GM10847 (cell line): ENCODE data around the gene TFEB.

ENCODE experiments used
- POLR2A ChIP-seq: IDR thresholded peaks from 2 replicates; pipeline ENCODE4 v1.6.1; 2011; ENCODE audit not compliant: insufficient read length; ENCODE audit errors: extremely low read depth

TFEB gene

GRCh38 chr6:41674231-41675000, 61.0 kb downstream of the TFEB start:
- TF ChIP-seq POLR2A = no peak

DNA sequence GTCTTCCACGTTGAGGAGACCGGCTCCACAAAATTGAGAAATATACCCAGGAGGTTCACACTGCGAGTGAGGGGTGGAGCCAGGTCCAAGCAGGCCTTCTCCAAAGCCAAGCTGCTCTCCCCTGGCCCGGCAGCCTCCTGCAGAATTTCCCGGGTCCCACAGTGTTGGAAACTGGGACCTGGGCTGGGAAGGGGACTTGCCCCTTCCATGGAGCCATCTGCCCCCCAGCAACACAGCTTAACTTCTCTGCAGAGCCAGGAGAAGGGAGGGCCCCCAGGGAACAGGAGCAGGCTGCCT, 61.8 kb downstream of the TFEB start:
- no peak for TF ChIP-seq POLR2A

- TF ChIP-seq POLR2A = no peak
These were observed 62.3 kb downstream of the TFEB start for GRCh38 chr6:41672816-41673703.

- TF ChIP-seq POLR2A = no peak
These were observed 63.4 kb downstream of the TFEB start for GRCh38 chr6:41672016-41672415.

GRCh38 chr6:41671376-41671775, 64.0 kb downstream of the TFEB start:
- no peak for TF ChIP-seq POLR2A

DNA sequence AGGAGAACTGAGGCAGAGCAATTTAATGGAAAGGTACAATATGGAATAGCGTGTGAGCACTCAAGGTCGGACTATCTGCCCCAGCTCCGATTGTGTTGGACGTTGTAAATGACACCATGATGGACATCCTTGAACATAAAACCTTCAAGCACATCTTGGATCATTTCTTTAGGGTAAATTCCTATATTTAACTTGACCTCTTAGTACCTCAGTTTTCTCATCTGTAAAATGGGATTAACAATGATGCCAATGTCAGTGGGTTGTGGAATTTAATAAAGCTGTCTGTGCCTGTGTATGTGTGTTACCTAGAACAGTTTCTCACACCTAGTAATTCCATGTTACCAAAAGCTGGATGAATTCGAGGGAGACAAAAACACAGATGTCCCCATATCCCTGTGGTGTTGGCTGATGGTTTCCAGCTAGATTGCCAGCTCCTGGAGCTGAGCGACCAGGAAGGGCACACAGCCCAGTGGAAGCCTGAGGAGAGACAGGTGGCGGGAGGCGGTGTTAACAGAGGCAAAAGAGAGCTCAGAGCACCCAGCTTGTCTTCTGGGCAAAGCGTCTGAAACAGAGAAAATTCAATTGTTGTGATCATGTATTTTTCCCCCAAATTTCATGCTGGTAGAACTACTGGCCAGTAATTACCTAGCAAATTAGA, 64.6 kb downstream of the TFEB start:
- no peak for TF ChIP-seq POLR2A

DNA sequence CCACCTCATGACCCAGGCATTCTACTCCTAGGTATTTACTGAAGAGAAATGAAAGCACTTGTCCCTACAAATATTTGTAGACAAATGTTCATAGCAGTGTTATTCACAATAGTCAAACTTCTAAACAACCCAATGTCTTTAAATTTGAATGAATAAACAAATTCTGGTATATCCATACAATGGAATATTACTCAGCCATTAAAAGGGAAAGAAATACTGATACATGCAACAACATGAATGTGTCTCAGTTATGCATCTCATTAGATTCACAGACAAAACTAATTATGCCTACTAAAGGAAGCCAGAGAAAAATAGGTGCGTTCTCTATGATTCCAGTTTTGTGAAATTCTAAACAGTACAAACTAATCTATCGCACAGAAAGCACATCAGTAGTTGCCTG, 66.4 kb downstream of the TFEB start:
- TF ChIP-seq POLR2A = no peak

DNA sequence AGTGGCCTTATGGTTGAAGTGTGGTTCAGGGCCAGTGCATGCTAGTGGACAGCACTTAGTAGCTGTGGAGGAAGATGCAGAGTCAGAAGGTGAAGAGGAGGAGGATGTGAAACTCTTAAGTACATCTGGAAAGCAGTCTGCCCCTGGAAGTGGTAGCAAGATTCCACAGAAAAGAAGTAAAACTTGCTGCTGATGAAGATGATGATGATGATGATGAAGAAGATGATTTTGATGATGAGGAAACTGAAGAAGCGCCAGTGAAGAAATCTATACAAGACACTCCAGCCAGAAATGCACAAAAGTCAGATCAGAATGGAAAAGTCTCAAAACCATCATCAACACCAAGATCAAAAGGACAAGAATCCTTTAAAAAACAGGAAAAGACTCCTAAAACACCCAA, 68.2 kb downstream of the TFEB start:
- TF ChIP-seq POLR2A = no peak

- no peak for TF ChIP-seq POLR2A
These were observed 71.1 kb downstream of the TFEB start for GRCh38 chr6:41664271-41664670.

GRCh38 chr6:41663568-41663967, 71.8 kb downstream of the TFEB start:
- TF ChIP-seq POLR2A = no peak

DNA sequence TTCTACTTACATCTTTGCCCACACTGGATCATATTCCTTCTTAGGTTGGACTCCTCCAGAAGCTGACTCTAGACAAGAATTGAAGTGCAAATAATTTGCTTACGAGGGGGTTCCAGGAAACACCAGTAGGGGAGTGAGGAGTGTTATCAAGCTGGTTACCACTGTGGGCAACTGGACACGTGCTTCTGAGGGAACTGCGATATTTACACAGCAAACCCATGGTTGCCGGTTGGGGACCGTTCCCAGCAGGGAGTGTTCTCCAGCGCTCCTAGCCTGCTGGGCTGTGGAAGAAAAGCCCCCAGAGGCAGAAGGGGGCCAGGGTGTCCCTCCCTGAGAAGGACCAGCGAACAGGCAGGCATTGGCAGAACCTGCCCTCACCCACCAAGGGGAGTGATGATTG, 75.5 kb downstream of the TFEB start:
- TF ChIP-seq POLR2A = no peak

DNA sequence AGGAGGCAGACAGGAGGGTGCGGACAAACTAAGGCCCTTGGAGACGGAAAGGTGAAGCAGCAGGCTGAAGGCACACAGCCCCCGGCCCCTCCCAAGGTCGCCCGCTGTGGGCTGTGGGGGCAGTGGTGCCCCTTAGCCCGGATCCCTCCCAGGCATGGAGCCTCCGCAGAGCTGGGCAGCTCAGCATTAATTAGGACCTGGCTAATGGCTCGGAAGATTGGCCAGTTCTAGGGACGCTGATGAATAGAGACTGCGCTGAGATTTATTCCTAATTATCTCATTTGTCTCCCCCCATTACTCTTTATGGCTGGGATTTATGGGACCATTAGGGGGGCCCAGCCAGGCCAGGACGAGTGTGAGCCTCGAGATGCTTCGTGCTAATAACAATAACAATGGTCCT, 76.8 kb downstream of the TFEB start:
- TF ChIP-seq POLR2A = no peak

- TF ChIP-seq POLR2A = no peak
These were observed 78.0 kb downstream of the TFEB start for GRCh38 chr6:41657131-41658094.

DNA sequence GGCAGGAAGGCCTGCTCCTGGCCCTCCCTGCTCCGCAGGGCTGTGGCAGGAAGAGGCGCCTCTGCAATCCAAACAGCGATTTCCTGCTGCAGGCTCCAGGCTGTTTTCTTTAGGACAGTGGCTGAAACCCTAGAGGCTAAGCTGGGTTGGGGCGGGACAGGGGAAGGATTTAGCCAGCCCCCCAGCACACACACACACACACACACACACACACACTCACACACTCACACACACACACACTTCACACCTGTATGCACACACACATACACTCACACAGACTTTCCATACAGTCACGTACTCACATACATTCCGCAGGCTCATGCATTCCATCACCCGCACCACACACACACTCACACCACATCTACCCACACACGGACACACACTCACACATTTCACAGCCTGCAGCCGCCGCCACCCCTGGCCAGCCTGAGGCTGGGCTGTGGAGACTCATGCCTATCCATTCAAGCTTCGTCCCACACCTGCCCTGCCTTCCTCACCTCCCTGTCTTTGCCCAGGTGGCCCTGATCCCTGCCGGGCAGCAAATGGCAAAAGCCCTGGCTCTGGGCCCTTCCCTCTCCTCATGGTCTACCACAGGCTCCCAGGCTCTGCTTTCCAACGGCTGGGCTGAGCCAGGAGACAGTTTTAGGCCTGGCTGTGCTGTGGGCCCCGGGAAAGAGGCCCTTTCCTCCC, 79.3 kb downstream of the TFEB start:
- no peak for TF ChIP-seq POLR2A

DNA sequence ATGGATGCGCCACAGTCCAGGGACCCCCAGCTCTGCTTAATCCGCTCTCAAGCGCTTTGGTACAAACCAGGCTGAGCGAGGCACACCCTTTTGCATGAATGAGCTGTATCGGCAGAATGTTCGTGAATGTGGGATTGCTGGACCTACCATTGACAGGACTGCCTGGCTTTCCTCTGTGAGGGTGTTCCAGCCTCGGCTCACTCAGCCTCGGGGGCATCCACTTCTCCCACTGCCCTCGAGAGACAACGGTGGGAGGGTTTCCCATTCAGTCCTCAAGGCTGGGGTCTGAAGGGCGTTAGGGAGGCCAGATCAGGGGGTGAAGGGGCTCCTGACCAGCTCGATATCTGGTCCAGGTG, 79.8 kb downstream of the TFEB start:
- no peak for TF ChIP-seq POLR2A

DNA sequence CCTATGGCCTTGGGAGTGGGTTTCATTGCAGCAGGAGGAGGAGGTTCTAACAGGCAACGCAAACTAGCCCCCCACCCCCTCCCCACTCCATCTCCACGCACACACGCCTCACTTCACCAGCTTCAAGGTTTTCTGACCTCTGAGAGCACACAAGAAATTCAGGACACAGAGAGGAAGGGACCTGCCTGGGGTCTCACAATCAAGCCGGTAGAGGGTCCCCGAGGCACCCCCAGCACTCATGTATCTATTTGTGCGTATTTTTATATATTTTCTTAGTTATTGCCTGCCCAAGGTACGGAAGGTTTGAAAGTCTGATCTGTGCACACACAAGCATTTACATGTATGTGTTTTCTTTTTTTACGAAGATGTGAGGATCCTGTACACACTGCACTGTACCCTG, 80.2 kb downstream of the TFEB start:
- no peak for TF ChIP-seq POLR2A
